HCT116 (cell line): ENCODE data around the gene MYO5C. TPM values are rescaled to one million over a fixed set of nuclear protein-coding genes. Genes with fewer than 3 reads are reported as not detected.

Source experiments
- ATAC-seq: fragments of 200-7000 bp; cut with Tn5 transposase; 2 replicates; pipeline ENCODE4 v1.9.1; 2020; ENCODE audit warnings: mild to moderate bottlenecking, moderate library complexity
- BruUV-seq: library from RNA; stranded (reverse); fragments of 400-500 nt; replicated peaks from 2 replicates; lab custom pipeline; 2021; lab: Mats Ljungman, UMichigan
- CTCF ChIA-PET: fragments of 300-600 bp; sonication (Branson Sonifier 250); formaldehyde crosslinking; loops from one replicate; lab custom pipeline; 2021; ENCODE audit warnings: antibody characterized with exemption; lab: Charles Lee
- POLR2A ChIA-PET: fragments of 300-600, 350-600 bp; sonication (Branson Sonifier 250); formaldehyde crosslinking; loops from one replicate; lab custom pipeline; 2021; ENCODE audit warnings: antibody characterized with exemption; lab: Charles Lee
- RAD21 ChIA-PET, 2 experiments: fragments of 300-600 bp; sonication (Branson Sonifier 250); formaldehyde crosslinking; loops; one replicate each; lab custom pipeline; 2023; ENCODE audit warnings: low total read pairs in 2 of 2; ENCODE audit not compliant: uncharacterized antibody in 2 of 2, unreplicated experiment in 2 of 2, low non-redundant PET in 1 of 2; lab: Charles Lee
- DNase-seq: peaks from one replicate; pipeline ENCODE4 v3.0.0-alpha.2; 2010; ENCODE audit warnings: low read depth, low spot score
- H2AFZ ChIP-seq: fragments of 200-600 bp; shearing (Covaris generic), sonication (generic); 2 replicates; pipeline ENCODE4 v1.6.1; 2017; ENCODE audit warnings: low read depth, mixed run types, mixed read lengths, antibody characterized with exemption, low read length; ENCODE audit not compliant: poor library complexity, severe bottlenecking
- H3K27ac ChIP-seq: 2 replicates; pipeline ENCODE4 v1.5.1; 2012; ENCODE audit warnings: low read depth, low read length
- H3K27me3 ChIP-seq: fragments of 200-600 bp; sonication (generic); 2 replicates; pipeline ENCODE4 v1.6.1; 2016; ENCODE audit warnings: mixed run types, low read length, mixed read lengths; ENCODE audit not compliant: insufficient read depth
- H3K36me3 ChIP-seq, 2 experiments: fragments of 200-500 bp in 1 of 2; fragments of 200-600 bp in 1 of 2; sonication (Bioruptor generic) in 1 of 2; sonication (generic) in 1 of 2; 2 replicates each; pipeline versions ENCODE4 v1.5.1 to v1.6.1; 2014 to 2016; ENCODE audit warnings: low read length in 2 of 2, inconsistent platforms in 1 of 2, mixed read lengths in 1 of 2, mixed run types in 1 of 2; ENCODE audit not compliant: insufficient read depth in 2 of 2, control insufficient read depth in 1 of 2
- H3K4me1 ChIP-seq, 2 experiments: fragments of 200-600 bp in 1 of 2; sonication (generic) in 1 of 2; 2 replicates each; pipeline versions ENCODE4 v1.5.1 to v1.6.1; 2012 to 2017; ENCODE audit warnings: low read length in 2 of 2, inconsistent platforms in 1 of 2, mild to moderate bottlenecking in 1 of 2, mixed read lengths in 1 of 2, mixed run types in 1 of 2, moderate library complexity in 1 of 2; ENCODE audit not compliant: insufficient read depth in 2 of 2, control insufficient read depth in 1 of 2
- H3K4me2 ChIP-seq: fragments of 200-600 bp; sonication (generic); 2 replicates; pipeline ENCODE4 v1.6.1; 2017; ENCODE audit warnings: mixed run types, low read length, mixed read lengths
- H3K4me3 ChIP-seq, 2 experiments: fragments of 200-600 bp in 1 of 2; sonication (generic) in 1 of 2; replicated peaks in 1 of 2; 2 replicates each; pipeline ENCODE4 v1.5.1; 2011 to 2016; ENCODE audit warnings: low read length in 2 of 2, control low read depth in 1 of 2, low read depth in 1 of 2, mild to moderate bottlenecking in 1 of 2, mixed read lengths in 1 of 2, mixed run types in 1 of 2
- H3K79me2 ChIP-seq: fragments of 200-600 bp; sonication (generic); 2 replicates; pipeline ENCODE4 v1.6.1; 2017; ENCODE audit warnings: mild to moderate bottlenecking, mixed run types, low read length, moderate library complexity, mixed read lengths; ENCODE audit not compliant: insufficient read depth
- H3K9ac ChIP-seq: fragments of 200-600 bp; sonication (generic); 2 replicates; pipeline ENCODE4 v1.6.1; 2016; ENCODE audit warnings: low read length, mixed read lengths
- H3K9me2 ChIP-seq: fragments of 200-600 bp; sonication (generic), shearing (Covaris generic); 2 replicates; pipeline ENCODE4 v1.6.1; 2017; ENCODE audit warnings: mixed run types, mild to moderate bottlenecking, moderate library complexity; ENCODE audit not compliant: insufficient read depth
- H3K9me3 ChIP-seq, 2 experiments: fragments of 200-500 bp in 1 of 2; fragments of 200-600 bp in 1 of 2; sonication (Bioruptor generic) in 1 of 2; sonication (generic) in 1 of 2; 2 replicates each; pipeline ENCODE4 v1.6.1; 2014 to 2017; ENCODE audit warnings: low read length in 2 of 2, mixed read lengths in 2 of 2, inconsistent platforms in 1 of 2, low read depth in 1 of 2, mild to moderate bottlenecking in 1 of 2, mixed run types in 1 of 2, moderate library complexity in 1 of 2; ENCODE audit not compliant: control insufficient read depth in 1 of 2, insufficient read depth in 1 of 2
- H4K20me1 ChIP-seq: fragments of 200-600 bp; sonication (generic), shearing (Covaris generic); 2 replicates; pipeline ENCODE4 v1.6.1; 2017; ENCODE audit warnings: mixed run types, mild to moderate bottlenecking, moderate library complexity; ENCODE audit not compliant: insufficient read depth
- CEBPB ChIP-seq: IDR thresholded peaks from 2 replicates; pipeline ENCODE4 v1.6.1; 2012; ENCODE audit warnings: low read depth
- CTCF ChIP-seq, 3 experiments: fragments of 200-600 bp in 1 of 3; sonication (generic) in 1 of 3; IDR thresholded peaks in 2 of 3; conservative IDR thresholded peaks in 1 of 3; 2 replicates each; pipeline ENCODE4 v1.5.1; 2012 to 2017; ENCODE audit warnings: low read depth in 2 of 3, low read length in 2 of 3, antibody characterized with exemption in 1 of 3, borderline replicate concordance in 1 of 3, control low read depth in 1 of 3, mild to moderate bottlenecking in 1 of 3, mixed read lengths in 1 of 3, mixed run types in 1 of 3, moderate library complexity in 1 of 3; ENCODE audit not compliant: insufficient read depth in 1 of 3
- EGR1 ChIP-seq: IDR thresholded peaks from 2 replicates; pipeline ENCODE4 v1.6.1; 2012; ENCODE audit warnings: low read depth
- ELF1 ChIP-seq: IDR thresholded peaks from 2 replicates; pipeline ENCODE4 v1.6.1; 2012; ENCODE audit warnings: low read depth, borderline replicate concordance
- EZH2 ChIP-seq: fragments of 200-600 bp; sonication (generic); IDR thresholded peaks from 2 replicates; pipeline ENCODE4 v1.6.1; 2017; ENCODE audit warnings: antibody characterized with exemption, mixed run types
- EZH2phosphoT487 ChIP-seq: fragments of 200-600 bp; IDR thresholded peaks from 2 replicates; pipeline ENCODE4 v1.6.1; 2018; ENCODE audit warnings: antibody characterized with exemption, borderline replicate concordance
- FOSL1 ChIP-seq: IDR thresholded peaks from 2 replicates; pipeline ENCODE4 v1.6.1; 2012; ENCODE audit warnings: low read depth
- POLR2A ChIP-seq: IDR thresholded peaks from 2 replicates; pipeline ENCODE4 v1.7.0; 2011; ENCODE audit warnings: borderline replicate concordance; ENCODE audit not compliant: insufficient read depth, insufficient read length; ENCODE audit errors: extremely low read depth
- POLR2AphosphoS5 ChIP-seq: IDR thresholded peaks from 2 replicates; pipeline ENCODE4 v1.6.1; 2011; ENCODE audit warnings: mild to moderate bottlenecking, low read depth, low read length, moderate library complexity
- RAD21 ChIP-seq: IDR thresholded peaks from 2 replicates; pipeline ENCODE4 v1.6.1; 2012; ENCODE audit warnings: low read depth, mild to moderate bottlenecking
- TCF7L2 ChIP-seq: IDR thresholded peaks from 2 replicates; pipeline ENCODE4 v1.7.0; 2011; ENCODE audit warnings: borderline replicate concordance, inconsistent platforms; ENCODE audit not compliant: insufficient read depth, insufficient read length; ENCODE audit errors: extremely low read depth
- YY1 ChIP-seq: IDR thresholded peaks from 2 replicates; pipeline ENCODE4 v1.6.1; 2011; ENCODE audit warnings: low read length, low read depth, moderate library complexity, mild to moderate bottlenecking; ENCODE audit not compliant: insufficient replicate concordance; ENCODE audit errors: extremely low read depth
- ZBTB33 ChIP-seq: IDR thresholded peaks from 2 replicates; pipeline ENCODE4 v1.6.1; 2011; ENCODE audit warnings: mild to moderate bottlenecking, low read length, moderate library complexity; ENCODE audit not compliant: insufficient replicate concordance; ENCODE audit errors: extremely low read depth
- ZNF274 ChIP-seq: fragments of 200-500 bp; sonication (Bioruptor generic); IDR thresholded peaks from 2 replicates; pipeline ENCODE4 v1.6.1; 2014; ENCODE audit warnings: mild to moderate bottlenecking, low read depth, low read length, inconsistent platforms
- intact Hi-C: fragments of 100-400 bp; cut with micrococcal nuclease; formaldehyde crosslinking; loops from 2 replicates; pipeline ENCODE4 v1.10.0; 2022
- total RNA-seq: library from RNA; stranded (reverse); gene quantifications from one replicate; pipeline ENCODE4 v1.2.1, GENCODE V29; 2021; ENCODE audit not compliant: unreplicated experiment
- TF ChIP-seq, protein P1 (sequence below): IDR thresholded peaks from 2 replicates; pipeline ENCODE4 v1.6.1; 2012

Gene MYO5C
- total RNA-seq, 1 experiment from 2014 or later: 34.0 TPM

DNA sequence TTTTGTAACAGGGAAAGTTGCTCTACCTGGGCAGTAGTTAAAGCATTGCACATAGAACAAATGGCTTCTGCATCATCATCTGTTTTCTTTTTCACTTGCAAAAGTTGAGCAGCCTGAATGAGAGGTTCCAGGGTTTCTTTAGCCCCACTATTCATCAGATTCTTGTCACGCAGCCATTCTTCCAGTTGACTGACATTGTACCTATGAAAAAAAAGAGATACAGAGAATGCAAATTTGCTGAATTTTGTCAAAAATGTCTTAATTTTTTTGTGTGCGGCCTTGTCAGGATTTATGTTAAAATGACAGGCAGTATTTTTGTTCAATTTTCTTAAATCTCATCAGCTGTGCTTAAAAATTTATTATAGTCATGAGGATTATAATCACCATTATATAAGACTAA lies 21.4 kb upstream of the MYO5C start:
- Histone ChIP-seq H4K20me1 (no peaks in the 10 kb centered on the region), H3K4me3 (no peak overlapping the region), H3K36me3 (peaks cover 0 to 4% of the 10 kb centered on the region in 2 experiments; a peak in 1 of 4 replicates), H3K27me3 (no peaks in the 10 kb centered on the region), H2AFZ (no peak overlapping the region), H3K9ac (no peak overlapping the region), H3K79me2 (no peaks in the 10 kb centered on the region), H3K9me3 (no peaks in the 10 kb centered on the region), H3K4me2 (no peak overlapping the region), H3K27ac (no peak overlapping the region), H3K4me1 (no peaks in the 10 kb centered on the region), H3K9me2 (no peaks in the 10 kb centered on the region)
- RAD21 ChIA-PET: no interaction called here
- POLR2A ChIA-PET: no interaction called here
- CTCF ChIA-PET: no interaction called here
- no TSS peak for BruUV-seq
- intact Hi-C loops: no loop called here
- ATAC-seq (no peak), DNase-seq (no peak)
- no peak for TF ChIP-seq ELF1
- TF ChIP-seq, protein P1, sequence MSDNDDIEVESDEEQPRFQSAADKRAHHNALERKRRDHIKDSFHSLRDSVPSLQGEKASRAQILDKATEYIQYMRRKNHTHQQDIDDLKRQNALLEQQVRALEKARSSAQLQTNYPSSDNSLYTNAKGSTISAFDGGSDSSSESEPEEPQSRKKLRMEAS: no peak
- TF ChIP-seq EZH2phosphoT487: no peak
- no peak for TF ChIP-seq POLR2AphosphoS5
- TF ChIP-seq POLR2A: no peak
- TF ChIP-seq ZBTB33: no peak
- no peak for TF ChIP-seq EZH2
- no peak for TF ChIP-seq TCF7L2
- TF ChIP-seq CEBPB: no peak
- no peak for TF ChIP-seq YY1
- TF ChIP-seq CTCF (IDR thresholded peaks at IDR 0.05 in 2 of 3, conservative IDR thresholded peaks at IDR 0.05 in 1 of 3; ENCODE audit: borderline replicate concordance in 1 of 3, insufficient read depth in 1 of 3, low read depth in 2 of 3, low read length in 2 of 3): no peak
- TF ChIP-seq EGR1: no peak
- TF ChIP-seq FOSL1: no peak
- no peak for TF ChIP-seq RAD21
- no peak for TF ChIP-seq ZNF274
- TF ChIP-seq, all 23 proteins: peak for 0
